Activated CD8-positive, alpha-beta memory T cell treated with anti-CD3 and anti-CD28 coated beads, Interleukin-2, amount 50 U/mL, for 48 hours (primary cell): ENCODE data around the gene FOXP1.
A peak's percentile ranks its signal among the peaks of the same experiment; 100 is the strongest.
"Not testable (repeated sequence)": the region's sequence is repeated elsewhere in the genome, so short reads cannot be mapped to it uniquely, and the experiment has no call there.

Experiments used
- DNase-seq: peaks from one replicate; pipeline ENCODE4 v3.0.0-alpha.2; 2020

FOXP1 gene

DNA sequence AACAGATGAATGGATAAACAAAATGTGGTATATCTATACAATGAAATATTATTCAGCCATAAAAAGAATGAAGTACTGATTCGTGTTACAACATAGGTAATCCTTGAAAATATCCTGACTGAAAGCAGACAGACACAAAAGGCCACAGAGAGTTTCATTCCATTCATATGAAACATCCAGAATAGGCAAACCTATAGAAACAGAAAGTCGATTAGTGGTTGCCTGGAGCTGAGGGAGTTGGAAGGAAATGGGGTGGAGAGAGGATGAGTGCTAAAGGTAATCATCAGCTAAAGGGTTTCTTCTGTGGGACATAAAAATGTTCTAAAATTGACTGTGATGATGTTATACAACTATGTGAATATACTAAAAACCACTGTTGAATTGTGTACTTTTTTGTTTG lies 22.9 kb downstream of the FOXP1 start:
- DNase-seq: no peak

DNA sequence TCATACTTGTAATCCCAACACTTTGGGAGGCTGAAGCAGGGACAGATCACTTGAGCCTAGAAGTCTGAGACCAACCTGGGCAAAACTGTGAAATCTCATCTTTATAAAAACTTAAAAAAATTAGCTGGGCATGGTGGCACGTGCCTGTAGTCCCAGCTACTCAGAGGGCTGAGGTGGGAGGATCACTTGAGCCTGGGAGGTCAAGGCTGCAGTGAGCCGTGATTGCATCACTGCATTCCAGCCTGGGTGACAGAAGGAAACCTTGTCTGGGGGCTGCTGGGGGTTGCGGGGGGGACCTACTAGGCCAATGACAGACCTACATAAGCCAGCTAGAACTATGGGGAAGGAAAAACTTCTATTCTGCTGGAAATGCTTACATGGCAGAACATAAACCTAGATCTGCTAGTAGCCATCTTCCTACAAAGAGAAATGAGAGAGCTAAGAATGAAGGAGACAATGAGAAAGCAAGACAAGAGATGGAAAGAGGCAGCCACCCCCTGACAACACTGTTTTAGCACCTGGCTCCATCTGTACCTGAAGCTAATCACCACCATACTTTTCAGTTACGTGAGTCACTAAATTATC lies 23.9 kb downstream of the FOXP1 start:
- no peak for DNase-seq

GRCh38 chr3:71559021-71559420 lies 24.5 kb downstream of the FOXP1 start:
- no peak for DNase-seq

GRCh38 chr3:71554649-71555048 lies 28.9 kb downstream of the FOXP1 start:
- DNase-seq: no peak

GRCh38 chr3:71551311-71551919 lies 32.1 kb downstream of the FOXP1 start:
- no peak for DNase-seq

GRCh38 chr3:71549951-71550350 lies 33.6 kb downstream of the FOXP1 start:
- no peak for DNase-seq

- DNase-seq: no peak
Measured at GRCh38 chr3:71548705-71549384, 34.7 kb downstream of the FOXP1 start.

GRCh38 chr3:71547249-71548198 lies 36.0 kb downstream of the FOXP1 start:
- no peak for DNase-seq

GRCh38 chr3:71546821-71547220 lies 36.7 kb downstream of the FOXP1 start:
- DNase-seq: no peak

DNA sequence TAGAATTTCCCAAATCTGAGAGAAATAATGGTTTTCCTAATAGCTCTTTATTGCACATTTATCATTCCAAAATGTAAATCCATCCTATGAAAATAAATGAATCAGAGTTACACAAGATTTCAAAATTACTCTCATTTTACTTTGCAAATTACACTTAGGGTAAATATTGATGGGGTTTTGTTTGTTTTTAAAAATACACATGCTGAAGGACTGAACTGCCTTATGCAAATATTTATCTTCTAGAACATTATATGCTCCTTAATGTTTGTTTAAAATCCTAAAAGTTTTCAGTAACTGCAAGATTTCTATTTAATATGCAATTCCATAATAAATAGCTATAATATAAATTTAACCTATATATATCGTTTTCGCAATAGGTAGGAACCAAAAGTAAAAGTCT lies 38.2 kb downstream of the FOXP1 start:
- no peak for DNase-seq

DNA sequence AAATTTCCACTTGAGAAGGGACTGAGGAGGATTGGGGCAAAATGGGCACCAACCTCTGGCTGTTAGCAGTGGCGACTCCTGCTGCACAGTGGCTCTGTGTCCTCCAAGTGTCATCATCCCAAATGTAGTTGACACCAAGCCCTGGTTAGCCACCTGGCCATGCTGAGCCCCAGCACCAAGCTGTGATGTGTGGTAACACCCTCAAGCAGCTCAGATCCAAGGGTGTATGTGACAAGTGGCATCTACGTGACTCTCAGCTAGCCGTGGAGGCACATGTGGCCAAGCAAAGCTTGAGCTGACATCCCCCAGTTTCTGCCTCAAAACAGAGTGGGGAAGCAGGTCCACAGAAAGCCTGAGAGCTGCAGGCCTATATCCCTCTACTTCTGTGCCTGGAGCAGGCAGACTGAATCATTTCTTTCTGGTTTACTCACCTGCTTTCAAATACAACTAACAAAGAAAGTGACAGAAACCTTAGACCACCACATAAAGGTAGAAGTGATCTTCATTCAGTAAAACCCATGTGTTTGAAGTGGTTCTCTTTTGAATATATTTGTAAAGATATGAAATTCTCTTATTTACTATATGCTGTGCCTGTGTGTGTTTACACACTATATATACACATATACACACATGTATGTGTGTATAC lies 40.0 kb downstream of the FOXP1 start:
- peak; percentile 61 for DNase-seq

GRCh38 chr3:71542521-71543370 lies 40.8 kb downstream of the FOXP1 start:
- no peak for DNase-seq

GRCh38 chr3:71541313-71541712 lies 42.2 kb downstream of the FOXP1 start:
- no peak for DNase-seq

DNA sequence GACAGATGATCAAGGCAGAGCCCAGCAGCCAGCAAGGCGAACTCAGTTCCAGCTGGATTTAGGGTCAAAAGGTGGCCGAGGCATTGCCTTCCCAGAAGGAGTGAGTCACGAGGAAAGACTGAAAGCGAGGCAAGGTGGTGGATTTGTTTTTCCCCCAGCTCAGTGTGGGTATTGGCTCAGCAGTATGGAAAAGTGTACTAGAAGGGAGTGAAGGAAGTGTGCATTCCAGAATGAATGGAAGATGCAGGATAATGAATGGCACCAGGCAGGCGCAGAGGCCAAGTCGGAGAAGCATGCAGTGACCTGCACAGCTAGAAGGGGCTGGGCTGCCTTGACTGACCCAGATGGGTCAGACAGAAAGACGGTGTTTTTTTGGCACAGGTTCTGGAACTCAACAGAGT lies 46.3 kb downstream of the FOXP1 start:
- DNase-seq: no peak

DNA sequence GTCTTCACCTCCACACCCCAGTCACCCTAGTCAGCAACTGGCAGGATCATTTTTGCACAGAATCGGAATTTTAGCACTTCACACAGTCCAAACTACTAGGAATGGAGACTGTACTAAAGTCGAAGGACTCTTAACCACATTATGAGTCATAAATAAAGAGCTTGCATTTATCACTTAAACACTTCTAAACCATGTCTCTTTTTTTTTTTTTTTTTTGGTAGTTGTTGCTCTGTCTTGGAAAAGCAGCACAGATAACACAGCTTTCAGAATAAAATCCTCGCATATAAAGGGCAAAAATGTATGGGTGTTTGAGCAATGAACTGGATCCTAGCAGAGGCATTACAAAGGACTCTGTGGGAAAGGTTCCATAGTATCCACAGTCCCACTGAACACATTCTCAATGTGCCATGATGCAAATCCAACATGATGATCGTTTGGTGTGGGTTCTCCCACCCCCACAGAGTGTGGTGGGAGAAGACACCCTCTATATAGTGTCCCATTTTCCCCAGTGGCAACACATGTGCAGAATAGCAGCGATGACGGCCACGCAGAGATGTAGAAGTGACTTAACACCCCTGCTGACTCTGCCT lies 47.1 kb downstream of the FOXP1 start:
- DNase-seq: no peak

GRCh38 chr3:71533588-71533987 lies 49.9 kb downstream of the FOXP1 start:
- DNase-seq: no peak

DNA sequence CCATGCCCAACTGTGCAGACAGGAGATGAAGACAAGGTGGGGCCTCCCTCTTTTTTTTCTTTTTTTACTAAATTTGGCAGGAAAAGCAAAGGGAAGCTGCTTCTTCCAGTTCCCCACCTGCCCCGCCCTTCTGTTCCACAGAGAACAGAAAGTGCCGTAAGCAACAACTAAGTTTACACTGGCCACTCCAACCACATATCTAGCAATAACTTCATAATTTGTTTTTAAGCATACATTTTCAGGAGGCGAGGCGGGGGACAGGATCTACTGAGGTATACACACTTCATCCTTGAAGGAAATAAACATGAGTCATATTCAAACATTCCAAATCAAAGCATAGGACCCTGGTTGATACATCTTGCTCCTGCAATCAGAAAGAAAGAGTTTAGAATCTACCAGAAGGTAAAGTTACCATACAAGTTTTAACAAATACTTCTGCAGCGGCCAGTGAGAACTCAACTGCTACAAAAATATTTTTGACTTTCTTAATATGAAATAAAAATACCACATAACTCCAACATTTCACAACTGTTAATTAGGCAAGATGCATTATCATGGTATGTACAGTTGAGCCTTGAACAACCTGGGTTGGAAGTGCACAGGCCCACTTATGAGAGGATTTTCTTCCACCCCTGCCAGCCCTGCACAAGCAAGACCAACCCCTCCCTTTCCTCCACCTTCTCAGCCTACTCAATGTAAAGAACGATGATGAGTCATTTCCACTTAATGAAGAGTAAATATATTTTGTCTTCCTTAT lies 50.7 kb downstream of the FOXP1 start:
- DNase-seq: no peak

DNA sequence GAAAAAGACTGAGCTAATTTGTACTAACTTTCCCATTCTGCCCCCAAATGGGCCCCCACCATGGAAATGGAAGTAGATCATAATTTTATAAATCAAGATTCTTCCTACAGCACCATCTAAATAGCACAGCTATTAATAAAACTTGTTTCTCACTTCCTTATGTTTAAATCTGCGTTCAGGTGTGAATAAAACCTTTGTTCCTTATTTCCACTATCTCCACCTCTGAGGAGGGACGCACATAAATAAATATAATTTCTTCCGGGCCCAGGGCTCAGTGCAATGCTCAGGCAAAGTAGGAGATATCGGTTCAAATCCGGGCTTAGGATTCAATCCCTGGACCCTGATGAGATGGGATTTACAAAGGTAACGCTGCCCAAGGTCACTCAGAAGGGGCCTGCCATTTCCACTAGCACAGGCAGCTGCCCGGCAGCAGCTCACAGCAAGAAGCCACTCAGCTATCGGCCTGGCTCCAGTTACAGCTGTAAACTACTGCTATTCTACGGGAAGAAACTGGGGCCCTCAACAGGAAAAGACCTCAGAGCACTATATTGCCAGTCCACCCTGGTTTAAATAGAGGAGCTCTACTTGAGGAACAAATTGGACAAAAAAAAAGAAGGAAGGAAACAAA lies 52.5 kb downstream of the FOXP1 start:
- no peak for DNase-seq

DNA sequence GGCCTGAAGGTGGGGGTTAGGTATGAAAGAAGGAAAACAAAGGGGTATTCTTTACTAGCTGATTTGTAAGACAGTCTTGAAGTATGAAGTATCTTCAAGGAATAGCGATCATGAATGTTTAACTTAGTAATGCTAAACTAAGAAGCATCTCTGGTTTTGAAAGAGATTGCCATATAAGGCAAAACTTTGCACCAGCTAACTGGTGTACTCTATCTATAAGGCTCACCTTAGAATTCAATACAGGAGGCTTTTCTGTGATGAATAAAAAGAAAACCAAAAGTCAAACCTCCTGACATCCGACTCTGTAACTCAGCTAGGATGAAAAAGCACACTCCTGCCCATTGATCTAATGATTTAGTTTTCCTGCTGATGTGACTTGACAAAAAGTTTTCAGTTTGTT lies 54.7 kb downstream of the FOXP1 start:
- no peak for DNase-seq

DNA sequence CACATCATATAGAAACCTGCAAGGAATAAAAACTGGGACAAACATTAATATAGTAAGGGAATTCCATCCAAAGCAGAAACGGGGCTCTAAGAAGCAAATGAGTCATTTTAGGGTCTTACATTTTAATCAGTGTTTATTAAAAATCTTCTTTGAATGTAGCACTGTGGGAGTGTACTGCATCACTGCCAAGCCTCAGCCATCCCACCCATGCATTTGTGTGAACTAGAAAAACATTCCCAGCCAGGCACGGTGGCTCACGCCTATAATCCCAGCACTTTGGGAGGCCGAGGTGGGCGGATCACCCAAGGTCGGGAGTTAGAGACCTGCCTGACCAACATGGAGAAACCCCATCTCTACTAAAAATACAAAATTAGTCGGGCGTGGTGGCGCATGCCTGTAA lies 57.1 kb downstream of the FOXP1 start:
- DNase-seq: not testable (repeated sequence)
